T-helper 17 cell (primary cell): ENCODE measurements around the gene CDH6. TPM values are rescaled to one million over a fixed set of nuclear protein-coding genes. Genes with fewer than 3 reads are reported as not detected.

Experiments used
- ATAC-seq: fragments of 150-1000 bp; cut with Tn5 transposase; 2 replicates; pipeline ENCODE4 v1.10.0; 2021; ENCODE audit warnings: mild to moderate bottlenecking, moderate library complexity
- DNase-seq, 3 donors: peaks; one replicate each; pipeline versions ENCODE4 v3.0.0 to v3.0.0-alpha.2; 2020 to 2021
- H3K9me3 ChIP-seq: one replicate; pipeline ENCODE4 v1.7.0; 2013; ENCODE audit warnings: low read length, mild to moderate bottlenecking; ENCODE audit not compliant: control insufficient read depth, poor library complexity, severe bottlenecking
- H3K27ac Mint-ChIP-seq: one replicate; pipeline ENCODE4 v1.8.0; 2022; ENCODE audit warnings: mild to moderate bottlenecking, moderate library complexity, mixed read lengths
- H3K27me3 Mint-ChIP-seq: one replicate; pipeline ENCODE4 v1.8.0; 2022; ENCODE audit warnings: mixed read lengths
- H3K36me3 Mint-ChIP-seq: one replicate; pipeline ENCODE4 v1.8.0; 2022; ENCODE audit warnings: low read depth, mixed read lengths
- H3K4me1 Mint-ChIP-seq: one replicate; pipeline ENCODE4 v1.8.0; 2022; ENCODE audit warnings: mild to moderate bottlenecking, mixed read lengths
- H3K4me3 Mint-ChIP-seq: one replicate; pipeline ENCODE4 v1.8.0; 2022; ENCODE audit warnings: mild to moderate bottlenecking, moderate library complexity, mixed read lengths
- total RNA-seq, 4 donors: library from RNA in 2 of 4; stranded (reverse) in 2 of 4; gene quantifications; one replicate each; pipeline ENCODE4 v1.2.3 and lab custom pipeline; 2022 to 2026

CDH6 gene
- total RNA-seq, 2 donors from 2014 or later: 0.21 TPM; not detected in 1

DNA sequence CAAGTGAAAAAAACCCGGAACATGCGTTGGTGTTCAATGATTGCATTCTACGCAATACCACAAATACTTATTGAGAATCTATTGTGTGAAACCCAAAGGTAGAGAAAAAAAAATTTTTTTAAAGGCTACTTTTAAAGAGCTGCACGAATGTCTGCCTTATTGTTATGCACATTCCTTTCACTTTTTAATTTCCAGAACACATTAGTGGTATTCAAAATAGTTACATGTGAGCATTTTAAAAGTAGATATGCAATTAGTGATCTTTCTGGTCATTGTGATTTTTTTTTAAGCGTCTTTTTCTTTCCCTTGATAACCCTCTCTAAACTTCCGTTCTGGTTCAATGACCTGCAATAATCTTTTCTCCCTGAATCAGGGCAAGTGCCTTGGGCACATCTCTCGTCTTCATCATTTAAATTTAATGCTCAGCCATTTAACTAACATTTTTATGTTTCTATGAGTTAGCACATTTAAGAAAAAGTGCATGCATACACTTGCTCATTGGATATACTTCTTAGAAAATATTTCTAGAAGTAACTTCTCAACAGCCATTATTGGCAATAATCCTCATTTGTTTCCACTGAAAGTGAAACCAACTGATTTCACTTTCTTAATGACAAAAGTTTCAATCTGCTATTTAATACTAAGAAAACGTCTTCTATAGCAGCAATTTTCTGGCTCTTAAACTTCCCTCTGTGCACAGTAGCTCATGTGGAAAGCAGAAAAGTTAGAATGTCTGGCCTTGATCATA lies 80.3 kb downstream of the CDH6 start:
- no peaks in the 10 kb centered on the region for H3K9me3 ChIP-seq
- Mint-ChIP-seq H3K36me3 (no peaks in the 10 kb centered on the region), H3K4me1 (no peaks in the 10 kb centered on the region), H3K27me3 (peaks cover 19% of the 10 kb centered on the region), H3K4me3 (no peak overlapping the region), H3K27ac (no peak overlapping the region)
- ATAC-seq: no peak
- no peak for DNase-seq

DNA sequence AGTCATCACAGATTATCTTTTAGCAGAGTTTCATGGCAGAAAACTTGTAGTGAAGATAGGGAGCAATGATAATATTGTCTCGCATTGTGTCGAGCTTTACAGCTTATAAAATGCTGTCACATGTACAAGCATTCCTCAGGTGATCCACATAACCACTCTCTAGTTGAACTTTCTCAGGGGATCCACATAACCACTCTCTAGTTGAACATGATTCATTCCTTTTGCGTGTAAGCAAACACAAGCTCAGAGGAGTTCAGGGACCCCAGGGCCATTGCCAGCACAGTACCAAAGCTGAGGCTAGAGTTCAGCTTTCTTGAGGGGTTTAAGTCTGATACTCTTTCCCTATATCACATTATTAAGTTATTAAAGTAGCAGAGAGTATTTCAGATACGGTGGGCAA lies 86.7 kb downstream of the CDH6 start:
- DNase-seq: no peak
- no peaks in the 10 kb centered on the region for H3K9me3 ChIP-seq
- Mint-ChIP-seq H3K4me3 (no peak overlapping the region), H3K36me3 (peaks cover 2% of the 10 kb centered on the region), H3K27me3 (no peaks in the 10 kb centered on the region), H3K27ac (no peak overlapping the region), H3K4me1 (no peaks in the 10 kb centered on the region)
- no peak for ATAC-seq

DNA sequence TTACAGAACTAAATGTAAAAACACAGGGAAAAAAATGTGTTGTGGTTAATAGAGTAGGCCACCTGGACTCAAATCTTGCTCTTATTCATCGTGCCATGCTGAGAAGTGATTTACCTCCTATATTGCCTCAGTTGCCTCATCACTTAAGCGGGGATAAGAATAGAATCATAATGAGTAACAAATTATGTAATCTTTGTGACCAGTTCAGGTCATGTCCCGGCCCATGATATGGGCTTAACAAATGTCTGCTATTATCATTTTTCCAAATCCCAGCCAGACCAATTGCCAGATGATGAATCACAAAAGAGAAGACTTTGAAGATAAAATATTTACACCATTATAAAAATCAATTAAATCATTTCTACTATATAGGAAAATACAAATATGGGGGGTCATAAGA lies 89.8 kb downstream of the CDH6 start:
- Mint-ChIP-seq H3K4me3 (no peak overlapping the region), H3K27me3 (no peaks in the 10 kb centered on the region), H3K4me1 (no peaks in the 10 kb centered on the region), H3K36me3 (peaks cover 2% of the 10 kb centered on the region), H3K27ac (no peak overlapping the region)
- H3K9me3 ChIP-seq: no peaks in the 10 kb centered on the region
- ATAC-seq (no peak), DNase-seq (no peak)

DNA sequence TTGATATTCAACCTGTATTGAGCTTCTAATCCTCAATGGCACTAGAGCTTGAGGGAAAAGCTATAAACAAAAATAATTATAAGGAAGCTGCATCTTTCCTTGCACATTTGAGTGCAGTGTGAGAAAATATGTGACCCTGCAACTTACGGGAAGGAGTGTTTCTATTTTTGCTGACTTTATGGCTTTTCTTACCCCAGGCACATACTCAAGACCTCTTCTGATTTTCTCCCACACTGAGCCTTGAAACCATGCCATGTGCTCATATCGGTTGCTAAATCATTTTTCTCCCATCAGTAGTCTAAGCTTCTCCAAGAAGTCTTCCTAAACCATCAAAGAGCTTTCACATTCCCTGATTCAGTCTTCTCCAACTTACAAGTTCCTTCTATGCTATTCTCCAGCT lies 91.5 kb downstream of the CDH6 start:
- no peak overlapping the region for H3K27ac Mint-ChIP-seq
- no peak for DNase-seq
- no peaks in the 10 kb centered on the region for H3K4me1 Mint-ChIP-seq
- no peak overlapping the region for H3K4me3 Mint-ChIP-seq
- H3K9me3 ChIP-seq: no peaks in the 10 kb centered on the region
- ATAC-seq: no peak
- peaks cover 2% of the 10 kb centered on the region for H3K36me3 Mint-ChIP-seq
- H3K27me3 Mint-ChIP-seq: no peaks in the 10 kb centered on the region

DNA sequence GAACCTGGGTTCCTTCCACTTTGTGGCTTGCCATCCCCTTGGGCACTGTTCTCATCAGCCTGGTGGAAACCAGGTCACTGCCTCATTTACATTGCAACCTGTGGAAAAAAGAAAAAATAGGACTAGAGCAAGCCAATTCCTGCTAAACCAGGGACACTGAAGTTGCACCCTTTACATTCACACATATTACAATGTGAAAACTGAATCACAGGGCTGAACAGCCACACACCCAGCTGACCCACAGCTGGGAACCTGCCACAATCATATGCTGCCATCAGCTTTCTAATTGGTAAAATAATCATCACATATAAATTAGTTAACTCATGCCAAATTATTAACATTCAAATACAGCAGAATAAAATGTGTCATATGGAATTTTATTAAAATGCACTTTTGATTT lies 94.5 kb downstream of the CDH6 start:
- no peak for DNase-seq
- Mint-ChIP-seq H3K27ac (no peak overlapping the region), H3K27me3 (peaks cover 7% of the 10 kb centered on the region), H3K36me3 (no peaks in the 10 kb centered on the region), H3K4me3 (no peak overlapping the region), H3K4me1 (peaks cover 2% of the 10 kb centered on the region)
- ATAC-seq: no peak
- H3K9me3 ChIP-seq: no peaks in the 10 kb centered on the region

DNA sequence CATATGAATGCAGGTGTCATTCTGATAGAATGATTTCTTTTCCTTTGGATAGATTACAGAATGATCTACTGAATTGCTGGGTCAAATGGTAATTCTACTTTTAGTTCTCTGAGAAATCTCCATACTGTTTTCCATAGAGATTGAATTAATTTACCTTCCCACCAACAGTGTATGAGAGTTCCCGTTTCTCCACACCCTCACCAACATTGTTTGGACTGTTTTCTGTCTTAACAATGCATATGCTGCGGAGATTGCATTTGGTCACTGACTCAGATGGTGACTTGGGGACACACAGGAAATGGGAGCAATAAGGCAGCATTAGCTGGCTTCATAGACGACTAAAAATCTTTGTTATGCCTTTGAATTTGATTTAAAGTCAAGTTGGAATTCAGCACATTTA lies 95.9 kb downstream of the CDH6 start:
- H3K9me3 ChIP-seq: no peaks in the 10 kb centered on the region

DNA sequence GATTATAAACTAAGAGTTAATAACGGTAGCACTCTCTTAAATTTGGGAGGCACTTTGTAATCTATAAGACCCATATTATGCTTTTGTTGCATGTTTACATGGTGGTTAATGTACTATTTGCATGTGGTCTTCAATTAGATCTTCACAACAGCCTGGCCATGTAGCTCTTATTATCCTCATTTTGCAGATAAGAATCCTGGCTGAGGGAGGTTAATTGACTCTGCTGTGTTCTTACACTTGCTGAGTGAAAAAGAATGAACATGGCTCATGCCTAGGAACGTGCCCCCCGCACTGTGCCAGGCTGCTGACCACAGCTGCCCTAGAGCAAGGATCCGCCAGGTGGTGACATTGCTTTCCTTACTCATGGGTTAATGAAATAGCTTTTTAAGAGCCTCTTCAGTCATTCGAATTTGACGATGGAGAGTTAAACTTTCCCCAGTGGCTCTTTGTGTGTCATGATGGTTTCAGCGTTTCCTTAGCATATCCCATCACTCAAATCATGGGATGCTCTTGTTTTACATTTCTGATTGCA lies 97.9 kb downstream of the CDH6 start:
- Mint-ChIP-seq H3K4me3 (no peak overlapping the region), H3K4me1 (peaks cover 2% of the 10 kb centered on the region), H3K27ac (no peak overlapping the region), H3K27me3 (peaks cover 7% of the 10 kb centered on the region), H3K36me3 (no peaks in the 10 kb centered on the region)
- DNase-seq: no peak
- no peak for ATAC-seq
- H3K9me3 ChIP-seq: no peaks in the 10 kb centered on the region

More for the DNA sequence above, 95.9 kb downstream of the CDH6 start:
- Mint-ChIP-seq H3K27ac (no peak overlapping the region), H3K4me3 (no peak overlapping the region), H3K4me1 (peaks cover 2% of the 10 kb centered on the region), H3K27me3 (peaks cover 7% of the 10 kb centered on the region), H3K36me3 (no peaks in the 10 kb centered on the region)
- DNase-seq (no peak), ATAC-seq (no peak)

DNA sequence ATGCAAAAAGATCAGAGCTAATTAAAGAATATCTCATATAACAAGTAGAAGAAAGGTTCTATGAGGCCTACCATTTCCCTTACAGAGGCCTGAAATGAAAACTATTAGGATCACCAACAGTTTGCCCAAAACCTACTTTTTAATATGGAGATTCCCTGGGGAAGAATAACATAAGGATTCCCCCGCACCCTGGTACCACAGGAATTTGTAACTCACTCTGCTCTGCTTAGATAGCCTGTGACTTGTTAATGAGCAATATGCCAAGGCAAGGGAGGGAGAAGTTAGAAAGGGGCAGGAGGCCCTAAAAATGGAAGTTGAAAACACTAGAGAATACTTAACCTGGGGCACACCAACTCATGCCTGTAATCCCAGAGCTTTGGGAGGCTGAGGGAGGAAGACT lies 107.0 kb downstream of the CDH6 start:
- H3K4me1 Mint-ChIP-seq: no peaks in the 10 kb centered on the region
- no peaks in the 10 kb centered on the region for H3K36me3 Mint-ChIP-seq
- ATAC-seq (no peak), DNase-seq (no peak)
- H3K9me3 ChIP-seq: no peaks in the 10 kb centered on the region
- H3K27ac Mint-ChIP-seq: no peak overlapping the region
- H3K4me3 Mint-ChIP-seq: no peak overlapping the region
- peaks cover 4% of the 10 kb centered on the region for H3K27me3 Mint-ChIP-seq

DNA sequence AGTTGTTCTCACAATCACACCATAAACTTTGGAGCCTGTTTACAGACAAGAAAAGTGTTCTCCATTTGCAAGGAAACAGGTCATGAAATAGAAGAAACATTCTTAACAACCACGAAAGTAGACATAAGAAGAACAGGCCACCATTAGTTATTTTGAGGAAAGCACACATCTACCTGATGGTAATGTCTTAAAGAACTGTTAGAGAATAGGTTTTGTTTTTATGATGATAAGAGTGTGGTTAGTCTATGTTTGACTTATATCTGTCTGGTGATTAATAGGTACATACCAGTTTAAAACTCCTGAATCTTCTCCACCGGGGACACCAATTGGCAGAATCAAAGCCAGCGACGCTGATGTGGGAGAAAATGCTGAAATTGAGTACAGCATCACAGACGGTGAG lies 108.3 kb downstream of the CDH6 start:
- ATAC-seq (no peak), DNase-seq (no peak)
- Mint-ChIP-seq H3K27me3 (peaks cover 4% of the 10 kb centered on the region), H3K27ac (no peak overlapping the region), H3K36me3 (no peaks in the 10 kb centered on the region), H3K4me1 (no peaks in the 10 kb centered on the region), H3K4me3 (no peak overlapping the region)
- H3K9me3 ChIP-seq: no peaks in the 10 kb centered on the region

DNA sequence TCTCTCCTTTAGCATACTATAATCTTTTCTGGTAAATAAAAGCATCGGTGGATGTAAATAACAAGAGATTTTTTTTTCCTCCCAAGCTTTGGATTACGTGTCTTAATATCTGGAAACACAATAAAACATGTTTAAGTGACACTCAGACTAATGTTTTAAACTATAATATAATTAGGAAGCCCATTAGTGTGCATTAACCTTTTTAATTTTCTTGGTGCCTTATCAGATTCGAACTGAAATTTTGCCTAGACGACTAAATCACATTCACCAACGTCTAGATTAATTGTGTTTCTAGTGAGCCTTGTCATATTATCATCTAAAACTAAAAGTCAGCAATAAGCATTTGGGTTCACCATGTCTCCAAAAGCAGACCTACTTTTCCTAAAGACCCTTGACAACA lies 110.2 kb downstream of the CDH6 start:
- Mint-ChIP-seq H3K4me3 (no peak overlapping the region), H3K27me3 (peaks cover 4% of the 10 kb centered on the region), H3K36me3 (no peaks in the 10 kb centered on the region), H3K27ac (no peak overlapping the region), H3K4me1 (no peaks in the 10 kb centered on the region)
- no peak for DNase-seq
- H3K9me3 ChIP-seq: no peaks in the 10 kb centered on the region
- ATAC-seq: no peak

DNA sequence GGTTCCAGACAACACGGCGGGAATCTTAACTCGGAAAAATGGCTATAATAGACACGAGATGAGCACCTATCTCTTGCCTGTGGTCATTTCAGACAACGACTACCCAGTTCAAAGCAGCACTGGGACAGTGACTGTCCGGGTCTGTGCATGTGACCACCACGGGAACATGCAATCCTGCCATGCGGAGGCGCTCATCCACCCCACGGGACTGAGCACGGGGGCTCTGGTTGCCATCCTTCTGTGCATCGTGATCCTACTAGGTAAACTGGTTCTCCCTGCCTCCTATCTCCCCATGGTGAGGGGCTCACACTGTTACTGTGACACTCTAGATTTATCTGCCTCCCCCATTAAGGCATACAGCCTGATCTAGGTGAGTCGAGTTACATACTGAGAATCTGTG lies 124.2 kb downstream of the CDH6 start:
- Mint-ChIP-seq H3K27ac (no peak overlapping the region), H3K36me3 (no peaks in the 10 kb centered on the region), H3K27me3 (peaks cover 24% of the 10 kb centered on the region), H3K4me3 (no peak overlapping the region), H3K4me1 (no peaks in the 10 kb centered on the region)
- ATAC-seq (no peak), DNase-seq (no peak)
- H3K9me3 ChIP-seq: no peaks in the 10 kb centered on the region

DNA sequence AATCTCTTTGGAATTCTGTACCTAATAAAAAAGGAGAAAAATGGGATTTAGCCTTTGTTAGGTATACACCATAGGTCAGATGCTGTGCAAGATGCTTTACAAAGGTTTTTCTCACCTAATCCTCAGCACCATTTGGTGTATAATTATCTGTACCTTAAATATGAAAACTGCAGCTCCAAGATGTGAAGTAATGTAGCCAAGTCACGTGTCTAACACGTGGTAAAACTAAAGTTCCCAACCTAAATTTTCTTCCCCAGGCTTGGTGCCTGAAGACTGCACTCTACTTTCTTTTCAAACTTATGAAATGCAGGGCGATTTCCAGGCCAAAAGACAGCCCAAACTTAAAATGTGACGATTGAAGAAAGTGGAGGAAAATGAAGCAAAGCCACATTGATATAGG lies 125.8 kb downstream of the CDH6 start:
- Mint-ChIP-seq H3K36me3 (no peaks in the 10 kb centered on the region), H3K4me3 (no peak overlapping the region), H3K4me1 (no peaks in the 10 kb centered on the region), H3K27ac (no peak overlapping the region), H3K27me3 (peaks cover 32% of the 10 kb centered on the region)
- ATAC-seq (no peak), DNase-seq (no peak)
- H3K9me3 ChIP-seq: no peaks in the 10 kb centered on the region

DNA sequence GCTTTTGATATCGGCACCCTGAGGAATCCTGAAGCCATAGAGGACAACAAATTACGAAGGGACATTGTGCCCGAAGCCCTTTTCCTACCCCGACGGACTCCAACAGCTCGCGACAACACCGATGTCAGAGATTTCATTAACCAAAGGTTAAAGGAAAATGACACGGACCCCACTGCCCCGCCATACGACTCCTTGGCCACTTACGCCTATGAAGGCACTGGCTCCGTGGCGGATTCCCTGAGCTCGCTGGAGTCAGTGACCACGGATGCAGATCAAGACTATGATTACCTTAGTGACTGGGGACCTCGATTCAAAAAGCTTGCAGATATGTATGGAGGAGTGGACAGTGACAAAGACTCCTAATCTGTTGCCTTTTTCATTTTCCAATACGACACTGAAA lies 129.5 kb downstream of the CDH6 start:
- H3K9me3 ChIP-seq: no peaks in the 10 kb centered on the region
- Mint-ChIP-seq H3K36me3 (no peaks in the 10 kb centered on the region), H3K4me3 (no peak overlapping the region), H3K27me3 (peaks cover 26% of the 10 kb centered on the region), H3K27ac (no peak overlapping the region), H3K4me1 (no peaks in the 10 kb centered on the region)
- ATAC-seq (no peak), DNase-seq (no peak)

DNA sequence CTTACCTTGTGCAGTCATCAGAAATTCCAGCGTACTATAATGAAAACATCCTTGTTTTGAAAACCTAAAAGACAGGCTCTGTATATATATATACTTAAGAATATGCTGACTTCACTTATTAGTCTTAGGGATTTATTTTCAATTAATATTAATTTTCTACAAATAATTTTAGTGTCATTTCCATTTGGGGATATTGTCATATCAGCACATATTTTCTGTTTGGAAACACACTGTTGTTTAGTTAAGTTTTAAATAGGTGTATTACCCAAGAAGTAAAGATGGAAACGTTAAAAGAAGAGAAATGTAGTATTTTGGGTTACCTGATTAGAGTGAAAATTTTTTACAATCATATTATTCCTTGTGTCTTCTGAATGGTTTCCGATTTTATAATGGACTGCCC lies 131.4 kb downstream of the CDH6 start:
- no peaks in the 10 kb centered on the region for H3K9me3 ChIP-seq
- DNase-seq: no peak
- no peak for ATAC-seq
- Mint-ChIP-seq H3K27ac (no peak overlapping the region), H3K4me3 (no peak overlapping the region), H3K27me3 (peaks cover 18% of the 10 kb centered on the region), H3K36me3 (no peaks in the 10 kb centered on the region), H3K4me1 (no peaks in the 10 kb centered on the region)
